Fibroblast of pulmonary artery (primary cell): ENCODE results near the gene RPF1.
"Not testable (repeated sequence)": the region's sequence is repeated elsewhere in the genome, so short reads cannot be mapped to it uniquely, and the experiment has no call there.

Experiments used
- DNase-seq: peaks from one replicate; pipeline ENCODE4 v3.0.0-alpha.2; 2010; ENCODE audit warnings: low read depth
- H3K4me3 ChIP-seq: replicated peaks from 2 replicates; pipeline ENCODE4 v1.5.1; 2011; ENCODE audit warnings: low read depth, mild to moderate bottlenecking, control low read depth, low read length, moderate library complexity
- TF ChIP-seq, protein P1 (sequence below): IDR thresholded peaks from 2 replicates; pipeline ENCODE4 v1.5.1; 2011; ENCODE audit warnings: mild to moderate bottlenecking, control low read depth, low read length, inconsistent platforms; ENCODE audit errors: missing control alignments

Gene RPF1

DNA sequence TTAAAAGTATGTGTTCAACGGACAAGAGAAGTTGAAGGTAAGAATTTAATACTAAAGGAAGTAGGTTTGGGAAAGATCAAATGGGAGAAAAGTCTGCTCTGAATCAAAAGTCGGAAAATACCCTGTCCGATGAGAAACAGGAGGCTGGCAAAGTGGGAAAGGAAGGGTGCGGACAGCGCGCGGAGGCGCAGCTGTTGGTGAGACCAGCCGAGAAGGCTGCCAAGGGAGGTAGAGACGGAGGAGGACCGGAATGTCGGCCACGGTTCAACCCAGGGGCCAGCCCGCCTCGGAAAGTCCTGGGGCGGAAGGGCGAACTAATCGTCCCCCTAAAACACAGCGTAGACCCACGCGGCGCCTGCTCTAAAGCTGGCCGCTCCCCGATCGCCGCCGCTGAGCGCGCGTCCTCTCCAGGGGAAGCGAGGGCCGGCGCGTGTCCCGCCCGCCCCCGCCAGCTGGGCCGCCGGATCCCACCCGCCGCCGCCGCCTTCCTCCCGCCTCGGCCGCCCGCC, 26.5 kb downstream of the RPF1 start:
- peak overlapping the region; percentile 67 for H3K4me3 ChIP-seq
- DNase-seq, result peak; percentile 71
- TF ChIP-seq, protein P1, sequence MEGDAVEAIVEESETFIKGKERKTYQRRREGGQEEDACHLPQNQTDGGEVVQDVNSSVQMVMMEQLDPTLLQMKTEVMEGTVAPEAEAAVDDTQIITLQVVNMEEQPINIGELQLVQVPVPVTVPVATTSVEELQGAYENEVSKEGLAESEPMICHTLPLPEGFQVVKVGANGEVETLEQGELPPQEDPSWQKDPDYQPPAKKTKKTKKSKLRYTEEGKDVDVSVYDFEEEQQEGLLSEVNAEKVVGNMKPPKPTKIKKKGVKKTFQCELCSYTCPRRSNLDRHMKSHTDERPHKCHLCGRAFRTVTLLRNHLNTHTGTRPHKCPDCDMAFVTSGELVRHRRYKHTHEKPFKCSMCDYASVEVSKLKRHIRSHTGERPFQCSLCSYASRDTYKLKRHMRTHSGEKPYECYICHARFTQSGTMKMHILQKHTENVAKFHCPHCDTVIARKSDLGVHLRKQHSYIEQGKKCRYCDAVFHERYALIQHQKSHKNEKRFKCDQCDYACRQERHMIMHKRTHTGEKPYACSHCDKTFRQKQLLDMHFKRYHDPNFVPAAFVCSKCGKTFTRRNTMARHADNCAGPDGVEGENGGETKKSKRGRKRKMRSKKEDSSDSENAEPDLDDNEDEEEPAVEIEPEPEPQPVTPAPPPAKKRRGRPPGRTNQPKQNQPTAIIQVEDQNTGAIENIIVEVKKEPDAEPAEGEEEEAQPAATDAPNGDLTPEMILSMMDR, result no peak

DNA sequence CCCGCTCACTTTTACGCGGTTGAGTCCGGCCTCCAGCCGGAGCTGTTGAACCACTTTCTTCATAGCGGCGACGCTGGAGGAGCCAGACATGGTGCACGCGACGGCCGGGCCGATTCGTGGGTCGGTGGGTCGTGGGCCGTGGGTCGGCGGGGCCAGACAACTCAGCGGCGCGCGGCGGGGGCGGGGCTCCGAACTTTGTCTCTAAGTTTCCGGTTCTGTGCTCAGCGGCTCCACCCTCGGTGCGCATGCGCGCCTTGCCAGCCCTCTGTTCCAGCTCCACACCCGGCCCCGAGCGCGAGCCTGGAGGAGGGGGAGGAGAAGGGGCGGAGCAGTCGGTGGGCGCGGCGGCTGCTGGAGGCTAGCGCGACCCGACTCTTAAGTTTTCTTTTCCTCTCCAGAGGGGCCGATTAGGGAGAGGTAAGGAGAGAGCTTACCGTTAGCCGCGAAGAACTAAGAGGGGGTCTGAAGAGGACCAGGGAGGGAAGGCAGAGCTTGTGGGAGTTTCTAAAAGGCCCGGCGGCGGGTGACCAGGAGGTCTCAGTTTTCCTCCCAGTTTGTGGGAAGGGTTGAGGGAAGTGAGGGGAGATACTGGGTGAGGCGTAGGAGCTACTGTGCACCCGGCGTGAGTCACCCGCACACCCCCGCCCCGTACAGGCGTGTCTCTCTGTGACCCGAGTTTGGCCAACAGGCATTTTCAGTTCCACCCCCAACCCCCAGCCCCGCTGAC, 27.1 kb downstream of the RPF1 start, which contains the start of the genes GNG5 and SPATA1:
Gene GNG5 (minus strand): TSS at position 580 of the 727 bp plus-strand sequence. CDS start 490 bp downstream, at position 90.
Gene SPATA1 (plus strand): TSS at position 385 of the 727 bp plus-strand sequence. CDS start 9,974 bp downstream, outside the sequence.
- TF ChIP-seq, protein P1, result no peak
- H3K4me3 ChIP-seq, result peak within 1 kb of the TSS; percentile 67
- peak; percentile 97 for DNase-seq

DNA sequence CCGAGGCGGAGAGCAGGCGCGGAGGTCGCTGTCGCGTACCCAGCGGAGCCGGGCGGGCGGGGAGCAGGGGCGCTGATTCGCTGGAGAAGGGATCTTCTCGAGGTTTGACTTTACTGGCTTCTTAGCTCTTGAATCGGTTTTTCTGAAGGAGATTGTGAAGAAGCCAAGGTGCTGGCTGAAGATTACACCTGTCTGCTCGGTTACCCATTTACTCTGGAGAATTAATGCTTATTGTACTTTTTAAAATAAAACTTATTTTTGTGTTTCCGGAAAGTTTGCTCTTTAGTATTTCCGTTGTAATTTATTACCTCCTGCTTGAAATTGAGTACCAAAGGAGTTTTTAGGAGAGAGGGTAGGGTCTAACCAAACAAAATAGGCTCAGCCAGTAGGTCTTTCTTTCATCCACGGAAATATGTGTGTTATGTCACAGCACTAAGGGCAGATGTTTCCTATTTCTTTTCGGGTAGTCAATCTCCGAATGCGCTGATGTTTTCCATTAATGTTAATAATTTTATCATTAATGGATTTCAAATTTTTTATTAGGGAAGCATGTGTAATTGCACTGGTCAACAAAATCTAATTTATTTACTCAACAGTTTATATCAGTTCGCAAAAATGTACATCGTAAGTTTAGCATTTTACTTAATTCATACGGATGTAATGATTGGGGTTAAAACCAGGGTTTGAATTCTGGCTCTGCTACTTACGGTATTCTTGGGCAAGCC, 27.8 kb downstream of the RPF1 start:
- DNase-seq, result no peak
- H3K4me3 ChIP-seq, result peak overlapping the region; percentile 67
- TF ChIP-seq, protein P1, result no peak

DNA sequence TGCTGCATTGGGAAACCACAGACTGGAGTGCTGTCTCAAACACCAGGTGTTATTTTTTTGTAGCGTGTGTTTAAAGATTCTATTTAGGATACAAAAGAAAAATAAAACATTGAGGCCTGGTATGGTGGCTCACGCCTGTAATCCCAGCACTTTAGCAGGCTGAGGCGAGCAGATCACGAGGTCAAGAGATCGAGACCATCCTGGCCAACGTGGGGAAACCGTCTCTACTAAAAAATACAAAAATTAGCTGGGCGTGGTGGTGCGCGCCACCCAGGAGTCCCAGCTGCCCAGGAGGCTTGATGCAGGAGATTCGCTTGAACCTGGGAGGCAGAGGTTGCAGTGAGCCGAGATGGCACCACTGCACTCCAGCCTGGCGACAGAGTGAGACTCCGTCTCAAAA, 28.8 kb downstream of the RPF1 start:
- not testable (repeated sequence) for DNase-seq, H3K4me3 ChIP-seq

DNA sequence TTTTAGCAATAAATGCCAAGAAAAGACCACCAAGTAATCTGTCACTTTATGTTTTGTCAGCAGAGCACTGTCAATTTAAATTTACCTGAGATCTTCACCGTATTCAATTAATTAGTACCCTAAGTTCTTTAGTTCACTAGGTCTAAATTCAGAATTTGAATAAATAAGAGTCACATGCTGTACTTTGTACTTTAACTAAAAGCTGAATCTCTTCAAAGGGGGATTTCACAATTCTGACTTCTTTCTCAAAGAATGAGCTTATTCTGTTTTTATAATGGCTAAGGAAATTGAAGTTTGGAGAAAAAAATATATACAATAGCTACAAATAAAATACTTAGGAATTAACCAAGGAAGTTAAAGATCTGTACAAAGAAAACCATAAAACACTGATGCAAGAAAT, 29.4 kb downstream of the RPF1 start:
- H3K4me3 ChIP-seq, result no peak overlapping the region
- DNase-seq, result no peak
- TF ChIP-seq, protein P1, result no peak

DNA sequence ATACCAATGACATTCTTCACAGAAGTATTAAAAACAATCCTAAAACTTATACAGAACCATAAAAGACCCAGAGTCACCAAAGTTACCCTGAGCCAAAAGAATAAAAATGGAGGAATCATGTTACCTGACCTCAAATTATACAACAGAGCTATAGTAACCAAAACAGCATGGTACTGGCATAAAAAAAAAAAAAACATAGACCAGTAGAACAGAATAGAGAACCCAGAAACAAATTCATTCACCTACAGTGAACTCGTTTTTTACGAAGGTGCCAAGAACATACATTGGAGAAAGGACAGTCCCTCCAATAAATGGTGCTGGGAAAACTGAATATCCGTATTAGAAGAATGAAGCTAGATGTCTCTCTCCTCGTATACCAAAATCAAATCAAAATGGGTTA, 30.0 kb downstream of the RPF1 start:
- TF ChIP-seq, protein P1, result no peak
- no peak for DNase-seq
- H3K4me3 ChIP-seq, result no peak overlapping the region

DNA sequence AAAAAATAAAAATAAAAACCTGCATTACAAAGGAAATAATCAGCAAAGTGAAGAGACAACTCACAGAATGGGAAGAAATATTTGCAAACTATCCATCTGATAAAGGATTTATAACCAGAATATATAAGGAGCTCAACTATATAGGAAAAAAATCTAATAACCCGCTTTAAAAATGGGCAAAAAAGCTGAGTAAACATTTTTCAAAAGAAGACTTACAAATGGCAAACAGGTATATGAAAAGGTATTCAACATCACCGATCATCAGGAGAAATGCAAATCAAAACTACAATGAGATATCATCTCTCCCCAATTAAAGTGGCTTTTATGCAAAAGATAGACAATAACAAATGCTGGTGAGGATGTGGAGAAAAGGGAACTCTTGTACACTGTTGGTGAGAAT, 31.1 kb downstream of the RPF1 start:
- TF ChIP-seq, protein P1, result no peak
- DNase-seq, result no peak
- no peak overlapping the region for H3K4me3 ChIP-seq
